ENCODE results near the gene BCAS3.
A peak's percentile ranks its signal among the peaks of the same experiment; 100 is the strongest.

BCAS3 gene

DNA sequence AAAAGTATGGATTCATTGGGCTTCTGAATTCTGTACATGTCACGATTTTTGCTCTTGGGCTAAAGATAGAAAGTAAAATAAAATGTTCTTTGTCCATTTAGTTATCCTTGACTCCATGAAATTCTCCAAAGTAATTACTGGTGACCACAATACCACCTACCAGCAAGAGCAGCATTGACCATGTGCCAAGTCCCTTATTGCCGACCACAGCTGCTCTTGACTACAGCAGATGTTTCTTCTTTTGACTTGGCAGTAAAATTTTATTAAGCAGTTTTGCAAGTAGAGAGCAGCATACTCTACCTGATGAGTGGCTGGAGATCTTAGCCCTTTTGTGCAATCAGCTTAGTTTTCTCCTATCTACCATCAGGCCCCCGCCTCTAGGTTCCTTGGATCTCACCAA is 569.8 kb downstream of the BCAS3 start:
- TF ChIP-seq, protein P1, sequence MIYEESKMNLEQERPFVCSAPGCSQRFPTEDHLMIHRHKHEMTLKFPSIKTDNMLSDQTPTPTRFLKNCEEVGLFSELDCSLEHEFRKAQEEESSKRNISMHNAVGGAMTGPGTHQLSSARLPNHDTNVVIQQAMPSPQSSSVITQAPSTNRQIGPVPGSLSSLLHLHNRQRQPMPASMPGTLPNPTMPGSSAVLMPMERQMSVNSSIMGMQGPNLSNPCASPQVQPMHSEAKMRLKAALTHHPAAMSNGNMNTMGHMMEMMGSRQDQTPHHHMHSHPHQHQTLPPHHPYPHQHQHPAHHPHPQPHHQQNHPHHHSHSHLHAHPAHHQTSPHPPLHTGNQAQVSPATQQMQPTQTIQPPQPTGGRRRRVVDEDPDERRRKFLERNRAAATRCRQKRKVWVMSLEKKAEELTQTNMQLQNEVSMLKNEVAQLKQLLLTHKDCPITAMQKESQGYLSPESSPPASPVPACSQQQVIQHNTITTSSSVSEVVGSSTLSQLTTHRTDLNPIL (CRISPR knock-in tag; IDR thresholded peaks at IDR 0.05; ENCODE audit: low read depth) = no peak
- TF ChIP-seq ZNF8 (CRISPR knock-in tag; IDR thresholded peaks at IDR 0.05) (no peak), PPARA (CRISPR knock-in tag; IDR thresholded peaks at IDR 0.05; ENCODE audit: borderline replicate concordance) (no peak), ISL1 (CRISPR knock-in tag; IDR thresholded peaks at IDR 0.05) (no peak), ARNTL (CRISPR knock-in tag; IDR thresholded peaks at IDR 0.05; ENCODE audit: borderline replicate concordance, low read depth) (no peak), SNAI2 (CRISPR knock-in tag; IDR thresholded peaks at IDR 0.05) (0 out of 2 replicates have a peak, but pooled peaks have one; percentile 18), ZFP3 (CRISPR knock-in tag; IDR thresholded peaks at IDR 0.05) (no peak), BACH2 (CRISPR knock-in tag; IDR thresholded peaks at IDR 0.05; ENCODE audit: borderline replicate concordance) (no peak), ZC3H10 (CRISPR knock-in tag; IDR thresholded peaks at IDR 0.05) (no peak), GLIS3 (CRISPR knock-in tag; IDR thresholded peaks at IDR 0.05) (no peak)
- TF ChIP-seq, protein P2, sequence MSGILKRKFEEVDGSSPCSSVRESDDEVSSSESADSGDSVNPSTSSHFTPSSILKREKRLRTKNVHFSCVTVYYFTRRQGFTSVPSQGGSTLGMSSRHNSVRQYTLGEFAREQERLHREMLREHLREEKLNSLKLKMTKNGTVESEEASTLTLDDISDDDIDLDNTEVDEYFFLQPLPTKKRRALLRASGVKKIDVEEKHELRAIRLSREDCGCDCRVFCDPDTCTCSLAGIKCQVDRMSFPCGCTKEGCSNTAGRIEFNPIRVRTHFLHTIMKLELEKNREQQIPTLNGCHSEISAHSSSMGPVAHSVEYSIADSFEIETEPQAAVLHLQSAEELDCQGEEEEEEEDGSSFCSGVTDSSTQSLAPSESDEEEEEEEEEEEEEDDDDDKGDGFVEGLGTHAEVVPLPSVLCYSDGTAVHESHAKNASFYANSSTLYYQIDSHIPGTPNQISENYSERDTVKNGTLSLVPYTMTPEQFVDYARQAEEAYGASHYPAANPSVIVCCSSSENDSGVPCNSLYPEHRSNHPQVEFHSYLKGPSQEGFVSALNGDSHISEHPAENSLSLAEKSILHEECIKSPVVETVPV (CRISPR knock-in tag; IDR thresholded peaks at IDR 0.05) = no peak
- TF ChIP-seq, protein P3, sequence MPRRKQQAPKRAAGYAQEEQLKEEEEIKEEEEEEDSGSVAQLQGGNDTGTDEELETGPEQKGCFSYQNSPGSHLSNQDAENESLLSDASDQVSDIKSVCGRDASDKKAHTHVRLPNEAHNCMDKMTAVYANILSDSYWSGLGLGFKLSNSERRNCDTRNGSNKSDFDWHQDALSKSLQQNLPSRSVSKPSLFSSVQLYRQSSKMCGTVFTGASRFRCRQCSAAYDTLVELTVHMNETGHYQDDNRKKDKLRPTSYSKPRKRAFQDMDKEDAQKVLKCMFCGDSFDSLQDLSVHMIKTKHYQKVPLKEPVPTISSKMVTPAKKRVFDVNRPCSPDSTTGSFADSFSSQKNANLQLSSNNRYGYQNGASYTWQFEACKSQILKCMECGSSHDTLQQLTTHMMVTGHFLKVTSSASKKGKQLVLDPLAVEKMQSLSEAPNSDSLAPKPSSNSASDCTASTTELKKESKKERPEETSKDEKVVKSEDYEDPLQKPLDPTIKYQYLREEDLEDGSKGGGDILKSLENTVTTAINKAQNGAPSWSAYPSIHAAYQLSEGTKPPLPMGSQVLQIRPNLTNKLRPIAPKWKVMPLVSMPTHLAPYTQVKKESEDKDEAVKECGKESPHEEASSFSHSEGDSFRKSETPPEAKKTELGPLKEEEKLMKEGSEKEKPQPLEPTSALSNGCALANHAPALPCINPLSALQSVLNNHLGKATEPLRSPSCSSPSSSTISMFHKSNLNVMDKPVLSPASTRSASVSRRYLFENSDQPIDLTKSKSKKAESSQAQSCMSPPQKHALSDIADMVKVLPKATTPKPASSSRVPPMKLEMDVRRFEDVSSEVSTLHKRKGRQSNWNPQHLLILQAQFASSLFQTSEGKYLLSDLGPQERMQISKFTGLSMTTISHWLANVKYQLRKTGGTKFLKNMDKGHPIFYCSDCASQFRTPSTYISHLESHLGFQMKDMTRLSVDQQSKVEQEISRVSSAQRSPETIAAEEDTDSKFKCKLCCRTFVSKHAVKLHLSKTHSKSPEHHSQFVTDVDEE (CRISPR knock-in tag; IDR thresholded peaks at IDR 0.05) = peak; percentile 21; the same call in 1 of the 2 replicates
- TF ChIP-seq, protein P4, sequence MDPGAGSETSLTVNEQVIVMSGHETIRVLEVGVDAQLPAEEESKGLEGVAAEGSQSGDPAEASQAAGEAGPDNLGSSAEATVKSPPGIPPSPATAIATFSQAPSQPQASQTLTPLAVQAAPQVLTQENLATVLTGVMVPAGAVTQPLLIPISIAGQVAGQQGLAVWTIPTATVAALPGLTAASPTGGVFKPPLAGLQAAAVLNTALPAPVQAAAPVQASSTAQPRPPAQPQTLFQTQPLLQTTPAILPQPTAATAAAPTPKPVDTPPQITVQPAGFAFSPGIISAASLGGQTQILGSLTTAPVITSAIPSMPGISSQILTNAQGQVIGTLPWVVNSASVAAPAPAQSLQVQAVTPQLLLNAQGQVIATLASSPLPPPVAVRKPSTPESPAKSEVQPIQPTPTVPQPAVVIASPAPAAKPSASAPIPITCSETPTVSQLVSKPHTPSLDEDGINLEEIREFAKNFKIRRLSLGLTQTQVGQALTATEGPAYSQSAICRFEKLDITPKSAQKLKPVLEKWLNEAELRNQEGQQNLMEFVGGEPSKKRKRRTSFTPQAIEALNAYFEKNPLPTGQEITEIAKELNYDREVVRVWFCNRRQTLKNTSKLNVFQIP (CRISPR knock-in tag; IDR thresholded peaks at IDR 0.05; ENCODE audit: borderline replicate concordance, low read depth) = no peak
- ATAC-seq = no peak

DNA sequence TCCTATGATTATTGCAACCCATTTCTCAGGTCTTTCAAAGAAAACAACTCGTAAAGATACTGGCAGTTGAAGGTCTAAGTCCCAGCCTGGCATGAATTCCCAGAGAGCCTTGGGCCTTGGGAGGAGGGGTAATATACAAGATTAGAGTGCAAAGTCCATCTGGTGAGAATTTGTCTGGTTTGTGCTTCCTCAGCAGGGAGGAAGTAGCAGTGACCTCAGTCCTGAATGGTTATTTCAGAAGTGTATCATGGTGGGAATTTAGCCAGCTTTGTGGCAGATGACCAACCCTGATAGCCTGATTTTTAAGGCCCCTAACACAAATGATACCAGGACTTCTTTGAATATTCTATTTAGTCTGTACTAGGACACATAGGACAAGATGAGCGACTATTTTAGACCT is 570.7 kb downstream of the BCAS3 start:
- ATAC-seq = no peak
- no peak for TF ChIP-seq GLIS3 (CRISPR knock-in tag; IDR thresholded peaks at IDR 0.05)
- peak; percentile 59 for TF ChIP-seq ISL1 (CRISPR knock-in tag; IDR thresholded peaks at IDR 0.05)
- TF ChIP-seq OSR1 (CRISPR knock-in tag; IDR thresholded peaks at IDR 0.05) = no peak
- TF ChIP-seq ZC3H10 (CRISPR knock-in tag; IDR thresholded peaks at IDR 0.05) = no peak
- 0 out of 2 replicates have a peak, but pooled peaks have one; percentile 3 for TF ChIP-seq ZNF8 (CRISPR knock-in tag; IDR thresholded peaks at IDR 0.05)
- TF ChIP-seq TOX (CRISPR knock-in tag; IDR thresholded peaks at IDR 0.05; ENCODE audit: borderline replicate concordance) = no peak
- peak; percentile 90 for TF ChIP-seq SNAI2 (CRISPR knock-in tag; IDR thresholded peaks at IDR 0.05)
- TF ChIP-seq PPARA (CRISPR knock-in tag; IDR thresholded peaks at IDR 0.05; ENCODE audit: borderline replicate concordance) = no peak
- no peak for TF ChIP-seq ZNF70 (CRISPR knock-in tag; IDR thresholded peaks at IDR 0.05)
- TF ChIP-seq, protein P2 (CRISPR knock-in tag; IDR thresholded peaks at IDR 0.05) = no peak
- TF ChIP-seq BACH2 (CRISPR knock-in tag; IDR thresholded peaks at IDR 0.05; ENCODE audit: borderline replicate concordance) = no peak
- no peak for TF ChIP-seq ZNF565 (CRISPR knock-in tag; conservative IDR thresholded peaks at IDR 0.05; ENCODE audit: low read depth)
- TF ChIP-seq, protein P5, sequence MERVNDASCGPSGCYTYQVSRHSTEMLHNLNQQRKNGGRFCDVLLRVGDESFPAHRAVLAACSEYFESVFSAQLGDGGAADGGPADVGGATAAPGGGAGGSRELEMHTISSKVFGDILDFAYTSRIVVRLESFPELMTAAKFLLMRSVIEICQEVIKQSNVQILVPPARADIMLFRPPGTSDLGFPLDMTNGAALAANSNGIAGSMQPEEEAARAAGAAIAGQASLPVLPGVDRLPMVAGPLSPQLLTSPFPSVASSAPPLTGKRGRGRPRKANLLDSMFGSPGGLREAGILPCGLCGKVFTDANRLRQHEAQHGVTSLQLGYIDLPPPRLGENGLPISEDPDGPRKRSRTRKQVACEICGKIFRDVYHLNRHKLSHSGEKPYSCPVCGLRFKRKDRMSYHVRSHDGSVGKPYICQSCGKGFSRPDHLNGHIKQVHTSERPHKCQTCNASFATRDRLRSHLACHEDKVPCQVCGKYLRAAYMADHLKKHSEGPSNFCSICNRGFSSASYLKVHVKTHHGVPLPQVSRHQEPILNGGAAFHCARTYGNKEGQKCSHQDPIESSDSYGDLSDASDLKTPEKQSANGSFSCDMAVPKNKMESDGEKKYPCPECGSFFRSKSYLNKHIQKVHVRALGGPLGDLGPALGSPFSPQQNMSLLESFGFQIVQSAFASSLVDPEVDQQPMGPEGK (CRISPR knock-in tag; IDR thresholded peaks at IDR 0.05; ENCODE audit: borderline replicate concordance) = no peak
- TF ChIP-seq, protein P3 (CRISPR knock-in tag; IDR thresholded peaks at IDR 0.05) = peak; percentile 53; the same call in 1 of the 2 replicates
- peak; percentile 41; the same call in 1 of the 2 replicates for TF ChIP-seq CSDC2 (CRISPR knock-in tag; IDR thresholded peaks at IDR 0.05)
- no peak for TF ChIP-seq ESRRG (CRISPR knock-in tag; IDR thresholded peaks at IDR 0.05)
- TF ChIP-seq TCF4 (CRISPR knock-in tag; IDR thresholded peaks at IDR 0.05; ENCODE audit: borderline replicate concordance) = no peak
- TF ChIP-seq ZFP3 (CRISPR knock-in tag; IDR thresholded peaks at IDR 0.05) = peak; percentile 74
- TF ChIP-seq ZFP30 (CRISPR knock-in tag; IDR thresholded peaks at IDR 0.05) = no peak
- TF ChIP-seq, protein P1 (CRISPR knock-in tag; IDR thresholded peaks at IDR 0.05; ENCODE audit: low read depth) = no peak
- no peak for TF ChIP-seq ARNTL (CRISPR knock-in tag; IDR thresholded peaks at IDR 0.05; ENCODE audit: borderline replicate concordance, low read depth)
- TF ChIP-seq RARB (CRISPR knock-in tag; IDR thresholded peaks at IDR 0.05) = no peak
